Measurements from ENCODE around the gene KIF26B. TPM values are rescaled to one million over a fixed set of nuclear protein-coding genes. Genes with fewer than 3 reads are reported as not detected.

Gene KIF26B
- total RNA-seq, 2 donors from 2014 or later, result 0.78 to 4.6 TPM

- ATAC-seq (no peak), DNase-seq (no peak)
- H3K27ac ChIP-seq, result no peak overlapping the region
- WGBS, 2 donors, result 86 to 91% methylated on average over 9 of the region's 9 CpGs
- no peaks in the 10 kb centered on the region for H3K27me3 ChIP-seq
- intact Hi-C loops (cut with DNase I), result no loop called here
- no peaks in the 10 kb centered on the region for H3K4me1 ChIP-seq
- no peaks in the 10 kb centered on the region for H3K36me3 ChIP-seq (replicated peaks in 1 of 2; ENCODE audit: insufficient read depth in 1 of 2, low read depth in 2 of 2)
- no peak overlapping the region for H3K4me3 ChIP-seq
- TF ChIP-seq POLR2A (IDR thresholded peaks at IDR 0.05) (no peak), CTCF (IDR thresholded peaks at IDR 0.05) (no peak)
- no peaks in the 10 kb centered on the region for H3K9me3 ChIP-seq
Measured at GRCh38 chr1:245503548-245503947, 348.8 kb downstream of the KIF26B start.

DNA sequence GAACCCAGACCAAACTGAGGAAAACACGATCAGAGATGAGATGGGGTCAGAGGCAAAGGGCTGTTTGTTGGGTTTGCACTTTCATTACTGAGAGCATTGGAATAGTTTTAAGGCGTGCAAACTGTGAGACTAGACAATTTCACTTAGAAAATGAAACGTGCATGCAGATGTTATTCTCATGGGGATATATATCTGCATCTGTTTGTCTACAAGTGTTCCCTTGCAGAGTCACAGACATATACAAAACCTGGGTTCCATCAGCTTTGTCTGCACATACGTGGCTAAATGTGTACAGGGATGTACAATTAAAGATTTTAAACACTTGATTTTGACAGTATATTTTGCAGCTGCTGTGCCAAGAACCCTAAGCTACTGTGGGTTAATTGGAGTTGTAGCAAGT lies 355.4 kb downstream of the KIF26B start:
- Histone ChIP-seq H3K4me1 (no peaks in the 10 kb centered on the region), H3K9me3 (no peaks in the 10 kb centered on the region), H3K4me3 (no peak overlapping the region), H3K36me3 (replicated peaks in 1 of 2; ENCODE audit: insufficient read depth in 1 of 2, low read depth in 2 of 2) (no peaks in the 10 kb centered on the region), H3K27me3 (no peaks in the 10 kb centered on the region), H3K27ac (no peak overlapping the region)
- DNase-seq (no peak), ATAC-seq (no peak)
- no peak for TF ChIP-seq CTCF (IDR thresholded peaks at IDR 0.05)
- TF ChIP-seq POLR2A (IDR thresholded peaks at IDR 0.05), result no peak
- 30 to 57% methylated on average over 4 of the region's 4 CpGs for WGBS, 2 donors
- intact Hi-C loops (cut with DNase I), result no loop called here

GRCh38 chr1:245512181-245512888 lies 357.6 kb downstream of the KIF26B start:
- DNase-seq, result no peak
- WGBS, 2 donors, result 42 to 49% methylated on average over 8 of the region's 8 CpGs
- H3K9me3 ChIP-seq, result no peaks in the 10 kb centered on the region
- TF ChIP-seq POLR2A (IDR thresholded peaks at IDR 0.05) (no peak), CTCF (IDR thresholded peaks at IDR 0.05) (no peak)
- intact Hi-C loops (cut with DNase I), result no loop called here
- no peak for ATAC-seq
- H3K4me3 ChIP-seq, result no peak overlapping the region
- H3K27ac ChIP-seq, result no peak overlapping the region
- H3K4me1 ChIP-seq, result no peaks in the 10 kb centered on the region
- H3K36me3 ChIP-seq (replicated peaks in 1 of 2; ENCODE audit: insufficient read depth in 1 of 2, low read depth in 2 of 2), result no peaks in the 10 kb centered on the region
- H3K27me3 ChIP-seq, result no peaks in the 10 kb centered on the region

DNA sequence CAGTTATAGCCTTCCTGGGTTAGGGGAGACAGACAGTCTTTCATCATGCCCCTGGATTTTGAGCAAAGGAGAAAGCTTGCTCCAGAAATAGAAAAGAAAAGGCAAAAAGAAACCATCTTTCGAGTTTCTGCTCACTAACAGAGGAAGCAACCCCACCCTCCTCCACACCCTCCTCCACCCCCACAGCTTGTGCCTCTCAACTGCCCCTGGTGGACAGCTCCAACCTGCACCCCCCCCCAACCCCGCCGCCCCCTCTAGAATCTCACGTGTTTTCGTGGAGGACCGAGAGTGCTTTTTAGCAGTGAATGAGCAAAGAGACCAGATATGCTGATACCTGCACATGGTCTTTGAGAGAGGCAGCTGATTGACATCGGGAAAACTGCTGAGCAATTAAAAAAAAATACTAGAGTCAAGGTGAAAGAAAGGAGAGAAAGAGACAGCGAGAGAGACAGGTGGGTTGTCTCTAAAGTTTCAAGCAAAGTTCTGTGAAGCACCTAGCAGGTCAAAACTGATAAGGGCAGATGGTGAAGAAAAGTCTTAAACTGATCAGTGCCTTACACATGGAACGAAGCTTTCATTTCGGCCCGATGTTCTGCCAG lies 358.3 kb downstream of the KIF26B start:
- Histone ChIP-seq H3K4me3 (no peak overlapping the region), H3K27me3 (no peaks in the 10 kb centered on the region), H3K9me3 (no peaks in the 10 kb centered on the region), H3K4me1 (no peaks in the 10 kb centered on the region), H3K27ac (no peak overlapping the region), H3K36me3 (replicated peaks in 1 of 2; ENCODE audit: insufficient read depth in 1 of 2, low read depth in 2 of 2) (no peaks in the 10 kb centered on the region)
- ATAC-seq (no peak), DNase-seq (no peak)
- intact Hi-C loops (cut with DNase I), result no loop called here
- WGBS, 2 donors, result 40 to 56% methylated on average over 11 of the region's 11 CpGs
- TF ChIP-seq POLR2A (IDR thresholded peaks at IDR 0.05), result no peak
- TF ChIP-seq CTCF (IDR thresholded peaks at IDR 0.05), result no peak

DNA sequence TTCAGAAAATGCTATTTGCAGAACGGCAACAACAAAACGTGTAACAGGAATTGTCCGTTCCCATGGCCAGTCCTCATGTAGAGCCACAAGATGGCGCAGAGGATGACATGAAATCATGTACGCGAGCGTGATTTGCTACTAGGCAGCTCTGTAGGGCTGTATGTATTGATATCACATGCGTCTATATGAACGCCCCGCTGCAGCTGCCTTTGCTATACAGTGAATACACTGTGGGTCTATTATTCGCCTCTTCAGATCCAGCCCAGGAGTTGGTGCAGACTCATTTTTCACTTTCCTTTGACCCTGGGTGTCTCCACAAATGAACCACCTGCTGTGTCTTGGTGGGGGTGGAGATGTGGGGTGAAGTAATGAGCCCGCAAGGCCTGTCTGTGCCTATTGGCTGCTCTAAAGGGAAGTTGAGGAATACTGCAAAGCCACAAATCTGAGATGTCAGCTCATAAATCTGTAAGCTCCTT lies 361.5 kb downstream of the KIF26B start:
- WGBS, 2 donors, result 77 to 85% methylated on average over 12 of the region's 12 CpGs
- DNase-seq (no peak), ATAC-seq (no peak)
- no peak overlapping the region for H3K27ac ChIP-seq
- TF ChIP-seq CTCF (IDR thresholded peaks at IDR 0.05) (peak in 1 of 7 experiments; percentile 4), POLR2A (IDR thresholded peaks at IDR 0.05) (no peak)
- no peak overlapping the region for H3K4me3 ChIP-seq
- intact Hi-C loops (cut with DNase I), result no loop called here
- no peaks in the 10 kb centered on the region for H3K4me1 ChIP-seq
- H3K27me3 ChIP-seq, result no peaks in the 10 kb centered on the region
- no peaks in the 10 kb centered on the region for H3K36me3 ChIP-seq (replicated peaks in 1 of 2; ENCODE audit: insufficient read depth in 1 of 2, low read depth in 2 of 2)
- H3K9me3 ChIP-seq, result no peaks in the 10 kb centered on the region

All from body of pancreas (tissue), 4 donors.